HEK293 (cell line): ENCODE measurements around the gene CACNA2D3.

ENCODE experiments used
- ZBTB21 ChIP-seq: fragments of 450-650 bp; formaldehyde crosslinking; IDR thresholded peaks from 2 replicates; pipeline ENCODE4 v1.5.1; 2017; ENCODE audit warnings: missing biosample characterization, missing genetic modification characterization
- ZNF555 ChIP-seq: fragments of 450-650 bp; formaldehyde crosslinking; conservative IDR thresholded peaks from 2 replicates; pipeline ENCODE4 v1.5.1; 2017; ENCODE audit warnings: missing biosample characterization, mild to moderate bottlenecking, missing genetic modification characterization, inconsistent platforms

GRCh38 chr3:54826251-54826691 is 703.9 kb downstream of the CACNA2D3 start:
- TF ChIP-seq ZNF555 (tag by site-specific recombination) (no peak), ZBTB21 (tag by site-specific recombination) (no peak)
